Globus pallidus (tissue), 1 donor: ENCODE data around the gene KCNC3.

ENCODE experiments used
- DNase-seq: peaks from one replicate; pipeline ENCODE4 v3.0.0-alpha.2; 2015; ENCODE audit warnings: low spot score

KCNC3 gene

GRCh38 chr19:50327461-50328223 lies 1.5 kb downstream of the KCNC3 start:
- DNase-seq, result no peak

- no peak for DNase-seq
Observed at GRCh38 chr19:50327013-50327412, 2.2 kb downstream of the KCNC3 start.

GRCh38 chr19:50326101-50326664 lies 3.0 kb downstream of the KCNC3 start:
- no peak for DNase-seq

GRCh38 chr19:50325310-50326100 lies 3.7 kb downstream of the KCNC3 start:
- DNase-seq, result peak; percentile 68

GRCh38 chr19:50324331-50324730 lies 4.8 kb downstream of the KCNC3 start:
- no peak for DNase-seq

GRCh38 chr19:50323782-50324133 lies 5.4 kb downstream of the KCNC3 start:
- no peak for DNase-seq

GRCh38 chr19:50322931-50323781 lies 6.0 kb downstream of the KCNC3 start:
- DNase-seq, result no peak

GRCh38 chr19:50322234-50322633 lies 6.9 kb downstream of the KCNC3 start:
- DNase-seq, result no peak

- DNase-seq, result no peak
Observed at GRCh38 chr19:50321831-50322230, 7.3 kb downstream of the KCNC3 start.

GRCh38 chr19:50320596-50320995 lies 8.6 kb downstream of the KCNC3 start:
- no peak for DNase-seq

- no peak for DNase-seq
Observed at GRCh38 chr19:50320051-50320450, 9.1 kb downstream of the KCNC3 start.

GRCh38 chr19:50319156-50319555 lies 10.0 kb downstream of the KCNC3 start:
- DNase-seq, result no peak

GRCh38 chr19:50318438-50318837 lies 10.7 kb downstream of the KCNC3 start:
- DNase-seq, result no peak

GRCh38 chr19:50317115-50317514 lies 12.1 kb downstream of the KCNC3 start:
- no peak for DNase-seq

- no peak for DNase-seq
Observed at GRCh38 chr19:50315773-50316448, 13.3 kb downstream of the KCNC3 start.

GRCh38 chr19:50314724-50315708 lies 14.2 kb downstream of the KCNC3 start:
- no peak for DNase-seq

- DNase-seq, result no peak
Observed at GRCh38 chr19:50313812-50314536, 15.2 kb downstream of the KCNC3 start.

GRCh38 chr19:50312967-50313811 lies 16.0 kb downstream of the KCNC3 start:
- no peak for DNase-seq
